BLaER1 treated with 17β-estradiol and CSF1 and Interleukin-3, amounts not matched to agents 10 nM and 100 nM (cell line): Measurements from ENCODE around the gene SLC25A46.
"Not testable (repeated sequence)": the region's sequence is repeated elsewhere in the genome, so short reads cannot be mapped to it uniquely, and the experiment has no call there.

Experiments used
- H3K27ac ChIP-seq, 11 experiments: shearing (Covaris generic); formaldehyde crosslinking; 2 replicates each; pipeline ENCODE4 v1.8.1; 2022
- H3K27me3 ChIP-seq, 11 experiments: shearing (Covaris generic); formaldehyde crosslinking; 2 replicates each; pipeline ENCODE4 v1.8.1; 2022
- H3K36me3 ChIP-seq, 11 experiments: shearing (Covaris generic); formaldehyde crosslinking; 2 replicates each; pipeline ENCODE4 v1.8.1; 2022
- H3K4me1 ChIP-seq, 10 experiments: shearing (Covaris generic); formaldehyde crosslinking; 2 replicates each; pipeline ENCODE4 v1.8.1; 2022
- H3K4me2 ChIP-seq, 11 experiments: shearing (Covaris generic); formaldehyde crosslinking; 2 replicates each; pipeline ENCODE4 v1.8.1; 2022
- H3K4me3 ChIP-seq, 10 experiments: shearing (Covaris generic); formaldehyde crosslinking; 2 replicates each; pipeline ENCODE4 v1.8.1; 2022
- H3K9ac ChIP-seq, 11 experiments: shearing (Covaris generic); formaldehyde crosslinking; 2 replicates each; pipeline ENCODE4 v1.8.1; 2022
- H3K9me3 ChIP-seq, 11 experiments: shearing (Covaris generic); formaldehyde crosslinking; replicated peaks in 1 of 11; 2 replicates each; pipeline ENCODE4 v1.8.1; 2022
- H4K20me1 ChIP-seq, 11 experiments: shearing (Covaris generic); formaldehyde crosslinking; 2 replicates each; pipeline ENCODE4 v1.8.1; 2022
- Cebpa-rat ChIP-seq, 11 experiments: shearing (Covaris generic); IDR thresholded peaks; 2 replicates each; pipeline ENCODE4 v1.8.1; 2022

Gene SLC25A46

DNA sequence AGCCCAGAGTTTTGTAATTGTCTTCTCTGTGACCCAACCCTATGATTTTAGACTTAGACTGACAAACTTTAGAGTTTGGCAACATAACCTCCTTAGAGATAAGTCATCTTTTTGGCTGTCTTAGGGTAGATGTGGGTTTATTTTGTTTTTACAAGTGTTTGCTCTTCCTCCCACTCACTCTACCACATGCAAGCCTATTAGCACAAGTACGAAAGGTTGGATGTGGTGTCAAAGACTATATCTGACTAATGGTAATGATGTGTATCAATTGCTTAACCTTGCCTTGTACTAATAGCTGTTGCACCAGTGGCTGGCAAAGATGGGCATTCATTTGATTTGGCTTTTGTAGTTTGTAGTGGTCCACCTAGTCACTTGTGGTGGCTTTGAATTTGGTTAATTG lies 46.5 kb downstream of the SLC25A46 start:
- no peak overlapping the region for H3K4me3 ChIP-seq
- H3K9ac ChIP-seq, result no peak overlapping the region
- no peaks in the 10 kb centered on the region for H3K4me1 ChIP-seq
- no peaks in the 10 kb centered on the region for H3K27me3 ChIP-seq
- H3K27ac ChIP-seq, result no peak overlapping the region
- TF ChIP-seq Cebpa-rat (IDR thresholded peaks at IDR 0.05), result no peak
- H3K36me3 ChIP-seq, result no peaks in the 10 kb centered on the region
- H3K4me2 ChIP-seq, result no peak overlapping the region
- no peaks in the 10 kb centered on the region for H4K20me1 ChIP-seq
- peaks cover 0 to 4% (median 0%) of the 10 kb centered on the region in 11 experiments; a peak in 1 of 22 replicates for H3K9me3 ChIP-seq

DNA sequence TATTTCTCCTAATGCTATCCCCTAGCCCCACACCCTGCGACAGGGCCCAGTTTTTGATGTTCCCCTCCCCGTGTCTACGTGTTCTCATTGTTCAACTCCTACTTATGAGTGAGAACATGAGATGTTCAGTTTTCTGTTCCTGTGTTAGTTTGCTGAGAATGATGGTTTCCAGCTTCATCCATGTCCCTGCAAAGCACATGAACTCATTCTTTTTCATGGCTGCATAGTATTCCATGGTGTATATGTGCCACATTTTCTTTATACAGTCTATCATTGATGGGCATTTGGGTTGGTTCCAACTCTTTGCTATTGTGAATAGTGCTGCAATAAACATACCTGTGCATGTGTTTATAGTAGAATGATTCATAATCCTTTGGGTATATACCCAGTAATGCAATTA lies 49.2 kb downstream of the SLC25A46 start:
- H3K4me1 ChIP-seq, H4K20me1 ChIP-seq, H3K4me2 ChIP-seq, H3K36me3 ChIP-seq, H3K27me3 ChIP-seq, H3K9ac ChIP-seq, H3K4me3 ChIP-seq, H3K27ac ChIP-seq, H3K9me3 ChIP-seq: not testable (repeated sequence)

DNA sequence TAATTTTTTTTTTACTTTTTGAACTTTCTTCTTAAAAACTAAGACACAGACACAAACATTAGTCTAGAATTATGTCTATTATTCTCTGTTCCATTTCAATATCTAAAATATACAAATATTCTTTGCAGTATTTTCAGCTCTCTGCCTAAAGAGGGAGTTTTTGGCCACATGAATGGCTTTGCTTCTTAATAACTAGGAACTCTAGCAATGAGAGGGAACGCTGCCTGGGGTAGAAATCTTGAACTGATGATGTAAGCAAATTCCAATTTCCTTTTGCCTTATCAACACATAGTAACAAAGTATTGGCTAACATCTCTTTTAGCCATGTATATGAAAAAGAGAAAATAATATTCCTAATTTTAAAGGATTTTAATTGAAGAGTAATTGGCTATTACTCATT lies 51.9 kb downstream of the SLC25A46 start:
- Histone ChIP-seq H3K27ac (no peak overlapping the region), H3K4me1 (no peaks in the 10 kb centered on the region), H3K9ac (no peak overlapping the region), H3K4me3 (no peak overlapping the region), H3K27me3 (no peaks in the 10 kb centered on the region), H3K36me3 (no peaks in the 10 kb centered on the region), H3K4me2 (no peak overlapping the region), H4K20me1 (no peaks in the 10 kb centered on the region), H3K9me3 (peaks cover 0 to 4% (median 0%) of the 10 kb centered on the region in 11 experiments; a peak in 1 of 22 replicates)
- no peak for TF ChIP-seq Cebpa-rat (IDR thresholded peaks at IDR 0.05)

DNA sequence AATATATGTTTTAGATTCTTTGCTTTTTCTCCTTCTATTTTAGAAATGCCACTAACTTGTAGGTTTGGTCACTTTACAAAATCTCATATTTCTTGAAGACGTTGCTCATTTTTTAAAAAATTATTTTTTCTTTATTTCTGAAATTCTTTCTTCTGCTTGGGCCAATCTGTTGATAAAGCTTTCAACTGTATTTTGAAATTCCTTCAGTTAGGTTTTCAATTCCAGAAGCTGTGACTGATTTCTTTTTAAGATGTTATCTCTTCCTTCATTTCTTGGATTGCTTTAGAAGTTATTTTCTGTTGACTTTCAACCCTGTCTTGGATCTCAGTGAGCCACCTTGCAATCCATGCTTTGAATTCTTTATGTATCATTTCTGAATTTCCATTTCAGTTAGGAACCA lies 64.2 kb downstream of the SLC25A46 start:
- no peaks in the 10 kb centered on the region for H3K27me3 ChIP-seq
- no peak overlapping the region for H3K9ac ChIP-seq
- H4K20me1 ChIP-seq, result no peaks in the 10 kb centered on the region
- no peak overlapping the region for H3K4me3 ChIP-seq
- no peaks in the 10 kb centered on the region for H3K36me3 ChIP-seq
- H3K4me1 ChIP-seq, result no peaks in the 10 kb centered on the region
- no peak overlapping the region for H3K4me2 ChIP-seq
- H3K9me3 ChIP-seq, result peaks cover 19 to 47% (median 25%) of the 10 kb centered on the region in 11 experiments
- TF ChIP-seq Cebpa-rat (IDR thresholded peaks at IDR 0.05), result no peak
- H3K27ac ChIP-seq, result no peak overlapping the region

DNA sequence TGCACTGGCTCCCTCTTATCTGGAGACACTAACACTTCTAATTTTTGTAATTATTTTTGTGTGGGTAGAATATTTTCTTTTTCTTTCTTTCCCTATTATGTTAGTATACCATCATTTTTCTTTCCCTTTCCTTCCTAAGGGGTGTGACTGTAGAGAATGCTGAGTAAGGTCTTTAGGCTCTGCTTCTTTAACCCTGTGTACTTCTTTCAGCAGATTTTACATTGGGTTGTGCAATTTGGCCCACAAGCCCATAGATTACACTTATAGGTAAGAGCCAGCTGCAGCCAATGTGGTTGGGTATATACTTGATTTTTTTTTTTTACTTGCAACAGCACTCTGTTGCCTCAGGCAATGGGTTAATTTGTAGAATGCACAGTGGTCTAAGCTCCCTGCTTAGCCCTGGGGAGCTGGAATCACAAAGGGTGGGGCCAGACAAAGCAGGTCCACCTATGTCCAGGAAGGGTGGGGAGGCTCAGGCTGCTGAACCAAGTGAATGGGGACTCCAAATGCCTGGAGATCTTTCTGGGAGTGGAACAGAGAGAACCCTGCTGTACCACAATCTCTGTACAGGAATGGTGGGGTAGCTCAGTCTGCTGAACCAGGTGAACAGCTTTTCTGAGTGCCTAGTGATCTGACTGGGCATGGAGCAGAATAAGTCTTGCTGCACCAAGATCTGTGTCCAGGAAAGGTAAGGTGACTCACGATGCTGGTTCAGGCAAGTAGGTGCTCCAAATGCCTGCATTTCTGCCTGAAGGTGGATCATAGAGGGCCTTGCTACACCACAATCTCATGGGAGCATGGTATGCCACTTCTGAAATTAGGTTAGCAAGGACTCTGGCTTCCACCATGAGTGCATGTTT lies 64.9 kb downstream of the SLC25A46 start:
- no peak overlapping the region for H3K4me3 ChIP-seq
- H3K27me3 ChIP-seq, result no peaks in the 10 kb centered on the region
- H3K36me3 ChIP-seq, result no peaks in the 10 kb centered on the region
- no peaks in the 10 kb centered on the region for H3K4me1 ChIP-seq
- H3K9me3 ChIP-seq, result peaks cover 19 to 47% (median 25%) of the 10 kb centered on the region in 11 experiments
- TF ChIP-seq Cebpa-rat (IDR thresholded peaks at IDR 0.05), result no peak
- H3K27ac ChIP-seq, result no peak overlapping the region
- H3K9ac ChIP-seq, result no peak overlapping the region
- no peak overlapping the region for H3K4me2 ChIP-seq
- H4K20me1 ChIP-seq, result no peaks in the 10 kb centered on the region

DNA sequence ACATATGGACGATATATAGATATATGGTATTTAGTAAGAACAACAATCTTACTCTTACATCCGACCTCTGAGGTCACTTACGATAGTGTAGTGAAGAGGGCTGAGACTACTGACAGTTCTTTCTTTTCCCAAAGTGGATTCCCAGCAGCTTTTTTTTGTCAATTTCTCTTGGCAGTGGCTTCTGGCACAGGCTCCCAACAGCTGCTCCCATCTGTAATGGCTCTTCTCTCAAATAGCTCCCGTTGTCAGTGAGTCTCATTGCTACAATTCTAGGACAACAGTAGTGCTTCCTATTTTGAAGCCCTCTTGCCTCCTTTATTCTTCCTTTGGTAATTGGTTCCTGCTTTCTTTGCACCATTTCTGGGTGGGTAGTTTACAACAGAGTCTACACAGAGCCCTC lies 68.4 kb downstream of the SLC25A46 start:
- Histone ChIP-seq H3K4me3 (no peak overlapping the region), H3K4me1 (no peaks in the 10 kb centered on the region), H3K27ac (no peak overlapping the region), H3K9ac (no peak overlapping the region), H3K27me3 (no peaks in the 10 kb centered on the region), H4K20me1 (no peaks in the 10 kb centered on the region), H3K9me3 (peaks cover 16 to 31% (median 22%) of the 10 kb centered on the region in 11 experiments), H3K4me2 (no peak overlapping the region), H3K36me3 (no peaks in the 10 kb centered on the region)
- no peak for TF ChIP-seq Cebpa-rat (IDR thresholded peaks at IDR 0.05)

DNA sequence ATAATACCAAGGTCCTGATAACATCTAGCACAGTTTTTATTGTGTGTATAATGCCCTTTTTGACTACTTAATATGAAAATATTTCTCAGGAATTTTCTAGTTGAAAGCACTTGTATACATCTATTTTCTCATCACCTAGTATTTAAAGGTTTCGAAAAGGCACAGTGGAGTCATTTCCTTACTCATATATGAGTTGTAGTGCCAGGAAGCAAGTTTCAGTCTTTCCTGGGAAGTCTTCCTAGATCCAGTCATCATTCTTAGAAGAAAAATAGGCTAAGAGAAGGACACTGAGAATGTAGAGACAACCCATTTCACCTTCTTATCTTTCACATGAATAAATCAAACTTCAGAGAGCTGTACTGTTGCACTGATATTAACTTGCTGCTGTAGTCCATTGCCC lies 70.2 kb downstream of the SLC25A46 start:
- Histone ChIP-seq H3K27me3 (no peaks in the 10 kb centered on the region), H3K4me3 (no peak overlapping the region), H3K9ac (no peak overlapping the region), H3K4me2 (no peak overlapping the region), H3K4me1 (no peaks in the 10 kb centered on the region), H3K9me3 (peaks cover 0 to 12% (median 7%) of the 10 kb centered on the region in 11 experiments; a peak in 16 of 22 replicates), H3K27ac (no peak overlapping the region), H4K20me1 (no peaks in the 10 kb centered on the region), H3K36me3 (no peaks in the 10 kb centered on the region)
- no peak for TF ChIP-seq Cebpa-rat (IDR thresholded peaks at IDR 0.05)
